Subcutaneous abdominal adipose tissue (tissue), 5 donors: Measurements from ENCODE around the gene DAB2IP.

ENCODE experiments used
- H3K27ac ChIP-seq: one replicate; pipeline ENCODE4 v1.7.0; 2013; ENCODE audit warnings: low read depth, mild to moderate bottlenecking, inconsistent platforms, low read length, moderate library complexity
- H3K27me3 ChIP-seq, 5 donors: one replicate each; pipeline ENCODE4 v1.7.0; 2013; ENCODE audit warnings: low read length in 5 of 5, inconsistent platforms in 1 of 5; ENCODE audit not compliant: control insufficient read depth in 5 of 5, insufficient read depth in 4 of 5
- H3K36me3 ChIP-seq, 5 donors: one replicate each; pipeline ENCODE4 v1.7.0; 2013; ENCODE audit warnings: low read length in 5 of 5; ENCODE audit not compliant: control insufficient read depth in 5 of 5, insufficient read depth in 5 of 5
- H3K4me1 ChIP-seq, 5 donors: one replicate each; pipeline ENCODE4 v1.7.0; 2013; ENCODE audit warnings: low read length in 5 of 5, mild to moderate bottlenecking in 3 of 5, moderate library complexity in 1 of 5; ENCODE audit not compliant: control insufficient read depth in 5 of 5, insufficient read depth in 5 of 5
- H3K4me3 ChIP-seq, 5 donors: one replicate each; pipeline ENCODE4 v1.7.0; 2013; ENCODE audit warnings: low read length in 5 of 5, low read depth in 1 of 5
- H3K9ac ChIP-seq, 5 donors: one replicate each; pipeline ENCODE4 v1.7.0; 2013; ENCODE audit warnings: low read length in 5 of 5, mild to moderate bottlenecking in 4 of 5, moderate library complexity in 3 of 5
- H3K9me3 ChIP-seq, 5 donors: one replicate each; pipeline ENCODE4 v1.7.0; 2013; ENCODE audit warnings: low read length in 5 of 5; ENCODE audit not compliant: control insufficient read depth in 5 of 5
- donor health status: healthy.
- donor health status: healthy.
- donor health status: healthy.
- donor health status: healthy.
- donor health status: healthy.

The DAB2IP gene

GRCh38 chr9:121729769-121730562 is 78.5 kb downstream of the DAB2IP start:
- peaks cover 0 to 1% (median 0%) of the 10 kb centered on the region in 5 donors for H3K27me3 ChIP-seq
- no peak overlapping the region for H3K9ac ChIP-seq
- H3K4me1 ChIP-seq: peaks cover 15 to 54% (median 26%) of the 10 kb centered on the region in 5 donors
- H3K9me3 ChIP-seq: no peaks in the 10 kb centered on the region
- H3K27ac ChIP-seq: no peak overlapping the region
- no peak overlapping the region for H3K4me3 ChIP-seq
- no peaks in the 10 kb centered on the region for H3K36me3 ChIP-seq

DNA sequence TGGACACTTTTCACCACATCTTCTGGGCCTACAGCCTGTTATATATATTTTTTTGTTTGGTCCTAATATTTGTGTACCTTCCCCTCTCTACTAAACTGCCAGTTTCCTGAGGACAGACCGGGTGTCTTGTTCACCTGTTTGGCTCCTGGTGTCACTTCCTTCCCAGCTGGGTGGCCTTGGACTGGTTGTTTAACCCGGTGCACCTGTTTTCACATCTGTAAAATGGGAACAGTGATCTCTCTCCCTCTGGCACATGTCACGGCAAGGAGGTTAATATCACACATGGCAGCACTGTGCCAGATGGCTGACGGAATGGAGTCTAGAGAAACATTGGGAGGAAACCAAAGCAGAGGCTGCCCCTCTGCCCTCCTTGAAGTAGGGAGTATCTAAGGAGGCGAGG is 79.7 kb downstream of the DAB2IP start:
- no peak overlapping the region for H3K27ac ChIP-seq
- peaks cover 15 to 56% (median 29%) of the 10 kb centered on the region in 5 donors for H3K4me1 ChIP-seq
- no peak overlapping the region for H3K9ac ChIP-seq
- no peaks in the 10 kb centered on the region for H3K9me3 ChIP-seq
- H3K4me3 ChIP-seq: no peak overlapping the region
- H3K27me3 ChIP-seq: no peaks in the 10 kb centered on the region
- no peaks in the 10 kb centered on the region for H3K36me3 ChIP-seq

- Histone ChIP-seq H3K9me3 (no peaks in the 10 kb centered on the region), H3K27me3 (no peaks in the 10 kb centered on the region), H3K36me3 (no peaks in the 10 kb centered on the region), H3K4me1 (peaks cover 18 to 55% (median 36%) of the 10 kb centered on the region in 5 donors), H3K9ac (no peak overlapping the region), H3K27ac (no peak overlapping the region), H3K4me3 (no peak overlapping the region)
These were observed 80.5 kb downstream of the DAB2IP start for GRCh38 chr9:121731919-121732318.

DNA sequence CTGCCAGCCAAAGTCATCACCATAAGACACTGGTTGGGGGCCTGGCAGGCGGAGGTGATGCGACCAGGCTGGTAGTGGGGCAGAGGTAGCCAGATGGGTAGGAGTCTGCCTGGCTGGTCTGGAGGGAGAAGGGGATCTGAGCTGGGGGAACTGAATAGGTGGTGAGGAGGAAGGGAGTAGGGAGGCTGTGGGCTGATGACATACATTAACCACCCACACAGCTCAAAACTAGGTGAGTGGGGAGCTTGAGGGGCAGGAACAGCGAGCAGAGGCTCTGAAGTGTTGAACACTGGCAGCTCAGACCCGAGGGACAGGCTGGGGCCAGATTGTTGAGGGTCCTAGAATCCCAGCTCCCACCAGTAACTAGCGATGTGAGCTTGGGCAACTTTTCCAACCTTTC is 81.0 kb downstream of the DAB2IP start:
- Histone ChIP-seq H3K9me3 (no peaks in the 10 kb centered on the region), H3K36me3 (no peaks in the 10 kb centered on the region), H3K4me3 (no peak overlapping the region), H3K4me1 (peaks cover 18 to 53% (median 39%) of the 10 kb centered on the region in 5 donors), H3K9ac (no peak overlapping the region), H3K27me3 (no peaks in the 10 kb centered on the region), H3K27ac (no peak overlapping the region)

DNA sequence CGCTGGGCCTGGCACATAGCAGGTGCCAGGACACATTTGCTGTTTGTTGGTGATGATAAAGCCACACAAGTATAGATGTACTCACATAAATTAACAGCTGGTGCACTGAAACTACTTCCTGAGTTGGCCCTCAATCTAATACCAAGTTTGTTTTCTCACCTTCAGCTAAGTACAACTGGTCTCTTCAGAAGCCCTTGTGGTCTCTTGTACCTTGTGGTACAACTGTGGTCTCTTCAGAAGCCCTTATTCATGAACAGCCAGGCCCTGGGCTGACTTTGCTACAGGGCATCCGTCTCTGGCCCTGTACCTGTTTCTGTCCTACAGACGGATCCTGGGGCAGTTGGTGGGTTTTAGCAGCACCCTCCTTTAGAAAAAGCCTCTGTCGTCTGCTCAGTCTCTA is 81.5 kb downstream of the DAB2IP start:
- Histone ChIP-seq H3K36me3 (no peaks in the 10 kb centered on the region), H3K27me3 (no peaks in the 10 kb centered on the region), H3K27ac (no peak overlapping the region), H3K9ac (no peak overlapping the region), H3K9me3 (no peaks in the 10 kb centered on the region), H3K4me1 (peaks cover 16 to 51% (median 39%) of the 10 kb centered on the region in 5 donors), H3K4me3 (no peak overlapping the region)

DNA sequence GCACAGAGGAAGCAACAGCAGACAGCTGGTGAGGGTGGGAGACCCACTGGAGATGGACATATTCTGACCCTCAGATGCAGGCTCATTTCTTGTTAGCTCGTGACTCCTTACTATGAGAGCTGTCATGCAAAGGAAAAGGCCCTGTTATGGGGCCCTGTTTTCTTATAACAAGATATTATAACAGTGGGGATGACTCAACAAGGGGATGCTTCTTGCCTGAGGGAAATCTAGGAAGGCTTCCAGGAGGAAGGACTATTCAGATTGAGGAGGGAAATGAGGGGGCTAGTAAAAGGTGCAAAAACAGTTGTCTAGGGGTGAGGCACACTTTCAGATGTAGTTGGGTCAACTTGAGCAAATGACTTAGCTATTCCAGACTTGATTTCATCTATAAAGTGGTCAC is 83.0 kb downstream of the DAB2IP start:
- H3K36me3 ChIP-seq: no peaks in the 10 kb centered on the region
- H3K9ac ChIP-seq: no peak overlapping the region
- H3K9me3 ChIP-seq: no peaks in the 10 kb centered on the region
- no peak overlapping the region for H3K27ac ChIP-seq
- H3K4me3 ChIP-seq: no peak overlapping the region
- no peaks in the 10 kb centered on the region for H3K27me3 ChIP-seq
- peaks cover 18 to 60% (median 49%) of the 10 kb centered on the region in 5 donors for H3K4me1 ChIP-seq

DNA sequence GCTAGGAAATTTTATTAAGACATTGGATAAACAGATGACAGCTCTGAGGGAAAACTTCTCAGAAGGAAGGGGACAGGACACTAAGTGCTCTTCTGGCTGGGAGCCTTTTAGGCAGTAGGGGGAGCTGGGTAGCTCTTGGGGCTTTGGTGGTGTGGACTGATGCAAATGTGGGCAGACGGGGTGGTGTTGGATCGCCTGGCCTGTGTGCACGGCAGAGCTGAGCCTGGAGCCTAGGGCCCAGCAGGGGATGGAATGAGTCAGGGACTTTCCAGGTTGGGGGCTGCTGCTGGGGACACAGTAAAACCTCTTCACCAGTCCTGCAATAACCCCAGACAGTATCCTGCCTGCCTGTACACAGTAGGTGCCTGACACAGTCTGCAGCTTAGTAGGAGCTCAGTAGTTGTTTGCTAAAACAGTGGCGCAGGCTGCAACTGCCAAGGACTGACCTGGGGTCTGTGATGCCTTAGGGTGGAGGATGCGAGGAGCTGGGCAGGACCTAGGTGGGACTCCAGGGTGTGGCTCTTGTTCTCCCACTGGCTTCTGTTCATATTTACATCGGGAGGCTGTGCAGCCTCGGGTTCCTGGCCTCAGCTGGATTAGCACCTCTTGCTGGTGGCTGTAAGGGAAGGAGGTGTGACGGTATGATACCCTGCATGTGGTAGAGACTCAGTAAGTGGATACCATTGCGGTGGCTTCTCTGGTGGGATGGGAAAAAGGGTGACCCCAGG is 83.8 kb downstream of the DAB2IP start:
- no peaks in the 10 kb centered on the region for H3K27me3 ChIP-seq
- peak overlapping the region; percentile 54 for H3K27ac ChIP-seq
- peaks cover 18 to 66% (median 49%) of the 10 kb centered on the region in 5 donors for H3K4me1 ChIP-seq
- no peaks in the 10 kb centered on the region for H3K36me3 ChIP-seq
- H3K9me3 ChIP-seq: no peaks in the 10 kb centered on the region
- H3K9ac ChIP-seq: peak overlapping the region in 4 of 5 donors; percentile 63 to 75 (median 70)
- H3K4me3 ChIP-seq: peak overlapping the region; percentile 1 to 65 (median 61)

- Histone ChIP-seq H3K4me3 (peak overlapping the region; percentile 56 to 65 (median 61)), H3K27me3 (no peaks in the 10 kb centered on the region), H3K4me1 (peaks cover 18 to 66% (median 49%) of the 10 kb centered on the region in 5 donors), H3K27ac (peak overlapping the region; percentile 60), H3K9me3 (no peaks in the 10 kb centered on the region), H3K9ac (peak overlapping the region; percentile 63 to 77 (median 72)), H3K36me3 (no peaks in the 10 kb centered on the region)
These were observed 84.6 kb downstream of the DAB2IP start for GRCh38 chr9:121735793-121736770.

GRCh38 chr9:121736934-121737462 is 85.6 kb downstream of the DAB2IP start:
- Histone ChIP-seq H3K4me3 (peak overlapping the region; percentile 41 to 58 (median 53)), H3K9me3 (no peaks in the 10 kb centered on the region), H3K36me3 (no peaks in the 10 kb centered on the region), H3K4me1 (peaks cover 14 to 70% (median 44%) of the 10 kb centered on the region in 5 donors), H3K27ac (peak overlapping the region; percentile 60), H3K27me3 (no peaks in the 10 kb centered on the region), H3K9ac (peak overlapping the region in 4 of 5 donors; percentile 4 to 49 (median 43))
